IMR-90 (cell line): ENCODE data around the gene BYSL. TPM values are rescaled to one million over a fixed set of nuclear protein-coding genes. Genes with fewer than 3 reads are reported as not detected.

Experiments used
- ATAC-seq: fragments of 200-7000 bp; cut with Tn5 transposase; 2 replicates; pipeline ENCODE4 v1.9.1; 2020; ENCODE audit warnings: low read depth, mild to moderate bottlenecking, moderate library complexity
- BruUV-seq: library from RNA; stranded (reverse); fragments of 400-500 nt; replicated peaks from 2 replicates; lab custom pipeline; 2021; lab: Mats Ljungman, UMichigan
- CTCF ChIA-PET: fragments of 300-600 bp; formaldehyde crosslinking; extraction: SDS; loops from one replicate; lab custom pipeline; 2021; ENCODE audit warnings: antibody characterized with exemption; lab: Yijun Ruan, JAX
- POLR2A ChIA-PET: fragments of 300-600 bp; sonication (Branson Sonifier 250); formaldehyde crosslinking; loops from one replicate; lab custom pipeline; 2022; ENCODE audit warnings: antibody characterized with exemption; ENCODE audit not compliant: unreplicated experiment; lab: Charles Lee
- DNase-seq: peaks from one replicate; pipeline ENCODE4 v3.0.0; 2013
- H2AFZ ChIP-seq: replicated peaks from 2 replicates; pipeline ENCODE3; 2013; ENCODE audit warnings: low read length, mild to moderate bottlenecking; ENCODE audit not compliant: poor library complexity
- H2AK5ac ChIP-seq: 2 replicates; pipeline ENCODE4 v1.6.1; 2013; ENCODE audit warnings: low read depth, low read length, inconsistent platforms
- H2AK9ac ChIP-seq: replicated peaks from 2 replicates; pipeline ENCODE3; 2013; ENCODE audit warnings: mild to moderate bottlenecking, low read depth, low read length, moderate library complexity; ENCODE audit not compliant: poor library complexity
- H2BK120ac ChIP-seq: 2 replicates; pipeline ENCODE4 v1.6.1; 2013; ENCODE audit warnings: low read depth, low read length, inconsistent platforms
- H2BK15ac ChIP-seq: 3 replicates; pipeline ENCODE4 v1.6.1; 2013; ENCODE audit warnings: low read depth, low read length, inconsistent platforms
- H2BK20ac ChIP-seq: 2 replicates; pipeline ENCODE4 v1.6.1; 2013; ENCODE audit warnings: low read depth, mild to moderate bottlenecking, inconsistent platforms, low read length, moderate library complexity
- H2BK5ac ChIP-seq: 2 replicates; pipeline ENCODE4 v1.6.1; 2013; ENCODE audit warnings: mild to moderate bottlenecking, low read depth, low read length, inconsistent platforms; ENCODE audit not compliant: poor library complexity, severe bottlenecking
- H3K14ac ChIP-seq: replicated peaks from 2 replicates; pipeline ENCODE4 v1.6.1; 2013; ENCODE audit warnings: low read depth, low read length, inconsistent platforms
- H3K18ac ChIP-seq: 2 replicates; pipeline ENCODE4 v1.6.1; 2013; ENCODE audit warnings: low read depth, low read length, control low read depth
- H3K23ac ChIP-seq: 2 replicates; pipeline ENCODE4 v1.6.1; 2013; ENCODE audit warnings: low read depth, low read length, inconsistent platforms
- H3K27ac ChIP-seq: 2 replicates; pipeline ENCODE4 v1.5.1; 2013; ENCODE audit warnings: mild to moderate bottlenecking, control low read depth, low read length; ENCODE audit not compliant: insufficient read depth
- H3K27me3 ChIP-seq: 2 replicates; pipeline ENCODE4 v1.6.1; 2013; ENCODE audit warnings: low read length; ENCODE audit not compliant: control insufficient read depth, insufficient read depth
- H3K36me3 ChIP-seq: 2 replicates; pipeline ENCODE4 v1.6.1; 2013; ENCODE audit warnings: low read length, mixed read lengths; ENCODE audit not compliant: control insufficient read depth, insufficient read depth
- H3K4ac ChIP-seq: 2 replicates; pipeline ENCODE4 v1.6.1; 2013; ENCODE audit warnings: low read depth, low read length, inconsistent platforms
- H3K4me1 ChIP-seq: 2 replicates; pipeline ENCODE4 v1.6.1; 2013; ENCODE audit warnings: low read length, mixed read lengths; ENCODE audit not compliant: control insufficient read depth, insufficient read depth
- H3K4me2 ChIP-seq: 2 replicates; pipeline ENCODE4 v1.6.1; 2013; ENCODE audit warnings: low read depth, mild to moderate bottlenecking, control low read depth, low read length, moderate library complexity
- H3K4me3 ChIP-seq: 2 replicates; pipeline ENCODE4 v1.5.1; 2013; ENCODE audit warnings: low read depth, mild to moderate bottlenecking, control low read depth, low read length, moderate library complexity; ENCODE audit not compliant: insufficient read depth
- H3K56ac ChIP-seq: 2 replicates; pipeline ENCODE4 v1.6.1; 2013; ENCODE audit warnings: low read length, inconsistent platforms; ENCODE audit not compliant: insufficient read depth; ENCODE audit errors: extremely low read depth
- H3K79me1 ChIP-seq, 2 experiments: 2 replicates each; pipeline ENCODE4 v1.6.1; 2013; ENCODE audit warnings: low read length in 2 of 2, inconsistent platforms in 1 of 2, low read depth in 1 of 2
- H3K9ac ChIP-seq: 2 replicates; pipeline ENCODE4 v1.6.1; 2013; ENCODE audit warnings: low read depth, low read length, control low read depth
- H3K9me1 ChIP-seq: 2 replicates; pipeline ENCODE4 v1.6.1; 2013; ENCODE audit warnings: low read length, inconsistent platforms; ENCODE audit not compliant: insufficient read depth
- H3K9me3 ChIP-seq: 2 replicates; pipeline ENCODE4 v1.6.1; 2013; ENCODE audit warnings: low read length; ENCODE audit not compliant: control insufficient read depth, insufficient read depth
- H4K20me1 ChIP-seq: 2 replicates; pipeline ENCODE4 v1.6.1; 2013; ENCODE audit warnings: low read length, inconsistent platforms; ENCODE audit not compliant: insufficient read depth
- H4K5ac ChIP-seq: 2 replicates; pipeline ENCODE4 v1.6.1; 2013; ENCODE audit warnings: mild to moderate bottlenecking, low read depth, low read length, control low read depth
- H4K8ac ChIP-seq, 2 experiments: 2 replicates each; pipeline ENCODE4 v1.6.1; 2013; ENCODE audit warnings: low read depth in 2 of 2, low read length in 2 of 2, control low read depth in 1 of 2, inconsistent platforms in 1 of 2
- H4K91ac ChIP-seq: 2 replicates; pipeline ENCODE4 v1.6.1; 2013; ENCODE audit warnings: low read depth, low read length, inconsistent platforms; ENCODE audit not compliant: insufficient read depth
- CHD1 ChIP-seq: IDR thresholded peaks from 2 replicates; pipeline ENCODE4 v1.6.1; 2012; ENCODE audit warnings: low read depth, low read length, improper control_type of control experiment
- NFE2L2 ChIP-seq: fragments of 150-350 bp; IDR thresholded peaks from 2 replicates; pipeline ENCODE4 v1.6.1; 2016; ENCODE audit warnings: low read depth, mild to moderate bottlenecking, low read length
- WGBS, 2 experiments: methylation state at CpG; one replicate each; pipeline versions ENCODE4 v1.1.5 to v1.1.7; 2013; ENCODE audit warnings: missing lambda C conversion rate in 2 of 2; ENCODE audit not compliant: insufficient read length in 1 of 2; ENCODE audit errors: extremely low coverage in 2 of 2; 5-methylcytosine and 5-hydroxymethylcytosine counted together
- dilution Hi-C: fragments of 300-500 bp; cut with HindIII; formaldehyde crosslinking; loops from one replicate; pipeline ENCODE4 v1.14.3; 2018; ENCODE audit warnings: low sequenced_read_pairs; ENCODE audit not compliant: unreplicated experiment
- in situ Hi-C: fragments of 300-500 bp; cut with MboI; formaldehyde crosslinking; loops from 3 replicates; pipeline ENCODE4 v1.14.3; 2019; ENCODE audit warnings: low sequenced_read_pairs, inconsistent platforms, mixed read lengths
- intact Hi-C: fragments of 100-400 bp; cut with micrococcal nuclease; formaldehyde crosslinking; loops from 2 replicates; pipeline ENCODE4 v1.10.0; 2022
- polyA plus RNA-seq, 3 experiments: library from polyadenylated mRNA; depleted of rRNA; stranded (reverse); fragments of >200 nt; gene quantifications; 2 replicates each; pipeline ENCODE4 v1.2.3, GENCODE V29; 2012; ENCODE audit warnings: low replicate concordance in 1 of 3
- total RNA-seq: library from RNA; depleted of rRNA; stranded (reverse); fragments of >200 nt; gene quantifications from 2 replicates; pipeline ENCODE4 v1.2.3, GENCODE V29; 2012

BYSL gene
- total and polyA plus RNA-seq, 2 of the 4 experiments (the other 2 are of a cell fraction): 26.7 to 36.3 TPM

DNA sequence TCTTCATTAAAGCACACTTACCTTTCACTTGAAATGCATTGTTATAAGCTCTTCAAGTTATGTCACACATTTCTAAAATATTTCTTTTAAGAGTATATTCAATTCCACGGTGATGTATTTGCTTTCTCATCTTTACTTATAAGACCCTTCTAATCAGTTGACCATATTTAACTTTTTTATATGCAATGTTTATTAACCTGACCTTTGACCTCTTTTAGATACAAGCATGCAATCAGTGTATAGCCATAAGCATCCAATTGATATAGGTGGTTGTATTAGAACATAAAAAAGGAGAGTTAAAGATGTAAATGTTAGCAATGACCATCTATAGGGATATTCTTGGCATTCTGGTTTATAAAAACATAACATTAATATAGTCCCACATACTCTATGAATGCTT, 35.4 kb upstream of the BYSL start:
- in situ Hi-C loops (no loop called here), intact Hi-C loops (no loop called here), dilution Hi-C loops (no loop called here)
- no peak overlapping the region for H2BK120ac ChIP-seq
- no peak overlapping the region for H3K27ac ChIP-seq
- no peak overlapping the region for H4K8ac ChIP-seq
- H2AK9ac ChIP-seq: no peak overlapping the region
- no peak overlapping the region for H4K91ac ChIP-seq
- WGBS, 2 experiments: no CpG with 5 or more reads among the region's 1 CpG
- H2BK15ac ChIP-seq: no peak overlapping the region
- POLR2A ChIA-PET: no interaction called here
- H3K18ac ChIP-seq: no peak overlapping the region
- no peak overlapping the region for H3K4me3 ChIP-seq
- ATAC-seq (no peak), DNase-seq (no peak)
- no peaks in the 10 kb centered on the region for H4K20me1 ChIP-seq
- no peak overlapping the region for H2BK20ac ChIP-seq
- CTCF ChIA-PET: no interaction called here
- H3K4me1 ChIP-seq: peaks cover 2% of the 10 kb centered on the region
- H3K79me1 ChIP-seq: peaks cover 0 to 10% of the 10 kb centered on the region in 2 experiments; a peak in 2 of 4 replicates
- H2AK5ac ChIP-seq: no peak overlapping the region
- H3K4ac ChIP-seq: no peak overlapping the region
- BruUV-seq: no TSS peak
- no peak overlapping the region for H3K56ac ChIP-seq
- no peak overlapping the region for H3K23ac ChIP-seq
- H3K27me3 ChIP-seq: no peaks in the 10 kb centered on the region
- H3K4me2 ChIP-seq: no peak overlapping the region
- TF ChIP-seq NFE2L2 (no peak), CHD1 (no peak)
- H2BK5ac ChIP-seq: no peak overlapping the region
- no peak overlapping the region for H3K14ac ChIP-seq
- no peak overlapping the region for H2AFZ ChIP-seq
- no peaks in the 10 kb centered on the region for H3K36me3 ChIP-seq
- no peak overlapping the region for H3K9ac ChIP-seq
- peaks cover 8% of the 10 kb centered on the region; the same call in 1 of the 2 replicates for H3K9me1 ChIP-seq
- H4K5ac ChIP-seq: no peak overlapping the region
- no peaks in the 10 kb centered on the region for H3K9me3 ChIP-seq
